Activated CD4-positive, alpha-beta T cell treated with anti-CD3 and anti-CD28 coated beads, Interleukin-2, amount 50 U/mL, for 48 hours (primary cell): ENCODE measurements around the gene NT5DC2.
A peak's percentile ranks its signal among the peaks of the same experiment; 100 is the strongest.

Source experiments
- DNase-seq, 2 experiments: peaks; one replicate each; pipeline ENCODE4 v3.0.0-alpha.2; 2020

NT5DC2 gene

GRCh38 chr3:52484680-52485461, 48.8 kb downstream of the NT5DC2 start:
- no peak for DNase-seq

DNA sequence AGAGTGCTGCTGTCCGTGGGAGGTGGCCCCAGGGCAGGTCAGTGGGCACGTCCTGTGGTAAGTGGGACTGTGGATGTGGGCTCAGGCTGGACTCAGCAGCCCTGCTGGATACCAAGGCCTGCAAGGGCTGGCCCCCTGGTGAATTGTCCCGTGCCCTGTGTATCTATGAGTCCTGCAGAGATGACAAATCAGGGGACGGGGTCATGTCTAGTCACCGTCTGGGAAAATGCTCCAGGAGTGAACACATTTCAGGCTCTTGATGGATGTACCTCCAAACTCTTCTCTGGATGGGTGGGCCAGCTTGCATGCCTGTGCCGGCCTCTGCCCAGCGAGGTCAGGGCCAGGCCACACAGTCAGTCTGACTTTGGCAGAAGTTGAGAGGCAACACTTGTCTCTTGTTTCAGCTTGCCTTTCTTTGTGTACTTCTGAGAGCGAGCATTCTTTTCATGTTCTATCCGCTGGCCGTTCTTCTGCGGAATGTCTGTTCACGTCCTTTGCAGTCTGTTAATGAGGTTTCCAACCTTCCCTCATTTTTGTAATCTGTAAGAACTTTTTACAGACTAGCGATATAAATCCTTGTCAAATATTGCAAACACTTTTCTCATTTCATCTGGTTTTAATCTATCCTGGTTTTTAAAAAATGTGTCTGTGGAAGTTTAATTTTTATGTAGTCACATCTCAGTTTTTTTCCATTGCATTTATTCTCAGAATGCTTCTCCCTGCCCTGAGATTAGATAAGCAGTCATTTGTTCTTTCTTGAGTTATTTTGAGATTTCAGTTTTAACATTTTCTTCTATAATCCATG, 49.9 kb downstream of the NT5DC2 start:
- DNase-seq: no peak

GRCh38 chr3:52483081-52483480, 50.6 kb downstream of the NT5DC2 start:
- no peak for DNase-seq

- DNase-seq: peak; percentile 10 to 26
These were observed 51.7 kb downstream of the NT5DC2 start for GRCh38 chr3:52481819-52482521.

DNA sequence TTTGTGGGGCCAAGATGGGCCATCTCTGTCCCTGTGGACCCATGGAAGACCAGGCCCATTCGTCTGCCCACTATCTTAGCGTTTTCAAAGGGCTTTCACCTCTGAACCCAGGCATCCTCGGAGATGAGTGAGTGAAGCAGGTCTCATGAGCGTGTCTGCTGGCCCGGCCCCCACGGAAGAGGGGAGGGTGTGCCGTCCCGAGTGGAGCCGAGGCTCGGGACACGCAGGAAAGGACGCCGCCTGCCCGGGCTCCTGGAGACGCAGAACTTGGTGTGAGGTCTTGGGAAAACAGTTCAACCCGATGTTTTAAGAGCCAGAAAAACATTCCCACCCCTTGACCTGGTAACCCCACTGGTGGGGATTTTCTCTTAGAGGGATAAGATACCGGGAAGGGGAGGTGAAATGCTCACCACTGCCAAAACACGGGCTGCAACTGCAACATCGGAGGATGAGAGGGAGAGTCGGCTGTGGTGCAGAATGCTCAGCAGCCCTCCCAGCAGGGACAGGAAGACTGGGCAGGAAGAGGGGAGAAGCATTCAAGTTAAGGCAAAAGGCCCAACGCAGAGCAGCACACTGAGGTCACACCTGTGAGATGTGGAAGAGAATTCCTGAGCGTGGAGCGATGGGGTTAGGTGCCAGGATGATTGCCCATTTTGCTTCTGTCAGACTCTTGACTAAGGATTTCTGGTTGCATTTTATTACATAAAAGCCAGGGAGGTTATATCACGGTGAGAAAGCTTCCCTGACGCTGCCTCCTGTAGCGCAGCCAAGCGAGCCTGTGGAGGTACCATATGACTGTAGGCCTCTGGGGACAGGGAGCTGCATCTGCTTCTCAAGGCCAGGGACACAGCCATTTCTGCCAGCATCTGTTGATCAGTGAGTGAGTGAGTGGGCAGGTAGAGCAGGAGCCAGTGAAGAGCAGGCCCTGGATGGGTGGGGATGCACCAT, 52.6 kb downstream of the NT5DC2 start:
- DNase-seq: no peak

DNA sequence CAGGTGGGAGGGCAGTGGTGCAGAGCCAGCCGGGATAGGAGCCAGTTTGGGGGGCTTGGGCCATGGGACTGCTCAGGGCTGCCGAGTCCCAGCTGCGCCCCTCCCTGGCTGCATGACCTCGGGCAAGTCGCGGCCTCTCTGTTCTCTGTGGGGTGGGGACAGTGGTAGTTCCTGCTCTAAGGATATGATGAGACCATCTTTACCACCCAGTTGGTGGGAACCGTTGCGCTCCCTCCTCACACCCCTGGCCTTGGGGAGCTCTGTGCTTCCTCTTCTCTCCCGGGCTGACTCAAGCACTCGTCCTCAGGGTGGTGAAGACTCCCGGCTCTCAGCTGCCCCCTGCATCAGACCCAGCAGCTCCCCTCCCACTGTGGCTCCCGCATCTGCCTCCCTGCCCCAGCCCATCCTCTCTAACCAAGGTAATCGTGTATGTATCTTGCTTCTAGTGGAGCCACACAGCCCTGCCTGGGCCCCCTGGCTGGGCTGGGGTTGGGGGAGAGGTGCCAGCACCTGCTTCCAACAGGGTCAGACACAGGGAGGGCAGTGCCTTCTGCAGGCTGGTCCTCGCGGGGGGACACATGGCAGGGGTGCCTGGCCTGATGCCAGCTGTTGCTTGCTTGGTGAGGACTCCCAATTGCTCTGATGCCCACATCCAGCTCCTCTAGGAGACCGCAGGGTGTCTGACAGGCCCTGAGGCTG, 53.6 kb downstream of the NT5DC2 start:
- no peak for DNase-seq

DNA sequence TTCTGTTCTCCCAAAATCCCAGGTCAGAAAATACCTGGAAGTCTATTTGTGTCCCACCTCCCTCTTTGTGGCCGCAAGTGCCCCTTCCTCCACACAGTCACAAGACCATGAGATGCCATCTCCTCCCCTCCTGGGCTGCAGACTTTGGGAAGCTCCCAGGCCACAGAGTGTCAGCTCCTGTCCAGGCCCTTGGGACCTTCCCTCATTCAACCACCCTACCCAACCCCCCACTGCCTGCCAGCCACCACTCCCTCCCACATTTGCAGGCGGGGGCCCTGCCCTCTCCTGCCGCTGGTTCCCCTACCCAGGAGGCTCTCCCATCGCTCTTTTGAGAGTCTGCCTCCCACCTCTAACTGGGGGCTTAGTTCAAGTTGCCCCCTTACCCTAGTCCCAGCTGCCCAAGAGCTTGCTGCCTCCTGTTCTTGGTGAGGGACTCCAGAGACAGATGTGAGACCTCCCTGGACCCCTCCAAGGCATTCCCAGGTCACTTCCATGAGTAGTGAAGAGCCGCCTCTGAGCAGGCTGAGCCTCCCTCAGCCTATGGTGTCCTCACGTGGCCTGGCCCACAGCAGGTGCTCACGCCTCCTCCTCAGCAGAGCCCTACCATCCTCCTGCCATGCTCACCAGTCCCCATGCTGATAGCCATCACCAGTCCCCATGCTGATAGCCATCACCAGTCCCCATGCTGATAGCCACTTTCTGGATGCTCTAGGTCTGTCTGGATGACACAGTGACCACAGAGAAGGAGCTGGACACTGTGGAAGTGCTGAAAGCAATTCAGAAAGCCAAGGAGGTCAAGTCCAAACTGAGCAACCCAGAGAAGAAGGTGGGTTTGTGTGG, 54.4 kb downstream of the NT5DC2 start:
- no peak for DNase-seq

- no peak for DNase-seq
These were observed 55.9 kb downstream of the NT5DC2 start for GRCh38 chr3:52477796-52478095.

DNA sequence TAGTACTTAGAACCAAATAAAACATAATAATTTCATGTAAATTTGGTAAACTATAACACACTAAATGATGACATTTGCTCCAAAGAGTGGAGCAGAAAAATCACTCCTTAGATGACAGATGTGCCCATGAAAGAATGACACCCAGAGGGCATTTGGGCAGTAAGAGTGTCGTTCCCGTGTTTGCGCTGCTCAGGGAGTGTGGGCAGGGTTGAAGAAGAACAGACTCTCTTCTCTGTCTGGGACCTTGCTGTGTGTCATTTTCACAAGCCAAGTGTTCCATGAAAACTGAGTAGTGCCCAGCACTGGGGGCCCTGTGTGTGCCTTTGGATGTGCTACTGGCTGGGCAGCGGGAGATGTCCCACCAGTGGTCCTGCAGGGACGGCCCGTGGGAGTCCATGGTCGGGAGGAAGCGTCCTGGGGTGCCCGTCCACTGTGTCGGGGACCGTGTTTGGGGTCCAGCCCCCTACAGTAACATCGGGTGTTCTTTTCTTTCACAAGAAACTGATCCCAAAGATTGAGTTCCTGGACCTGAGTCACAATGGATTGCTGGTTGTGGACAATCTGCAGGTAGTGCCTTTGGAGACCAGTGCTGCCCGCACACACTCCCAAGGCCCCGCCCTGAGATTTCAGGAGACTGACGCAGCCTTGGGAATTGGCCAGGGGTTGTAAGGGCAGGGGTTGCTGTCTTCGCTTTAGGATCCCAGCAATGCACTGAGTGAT, 56.4 kb downstream of the NT5DC2 start:
- DNase-seq: no peak
